Spleen (tissue), 7 donors: ENCODE data around the gene FITM1.

Source experiments
- POLR2A ChIP-seq, 3 donors: fragments of 450-650 bp; IDR thresholded peaks; one replicate each; pipeline ENCODE4 v1.5.1; 2017; ENCODE audit warnings: antibody characterized with exemption in 3 of 3, mild to moderate bottlenecking in 1 of 3
- TF ChIP-seq, protein P1 (sequence below), 11 experiments: fragments of 200-600 bp in 7 of 11; fragments of 450-650 bp in 4 of 11; sonication (generic) in 4 of 11; IDR thresholded peaks in 8 of 11; conservative IDR thresholded peaks in 3 of 11; 1 replicate in 7 of 11; 2 replicates in 4 of 11; pipeline versions ENCODE4 v1.4.0 to v1.8.0; 2016 to 2021; ENCODE audit warnings: antibody characterized with exemption in 11 of 11, inconsistent platforms in 4 of 11, mild to moderate bottlenecking in 1 of 11
- donor health status: DM: no; HTN: no; CAD: no; lungs with moderate emphysema.
- donor health status: DM: no; HTN: no; CAD: no.
- donor health status: DM: no; HTN: no; CAD: no.

DNA sequence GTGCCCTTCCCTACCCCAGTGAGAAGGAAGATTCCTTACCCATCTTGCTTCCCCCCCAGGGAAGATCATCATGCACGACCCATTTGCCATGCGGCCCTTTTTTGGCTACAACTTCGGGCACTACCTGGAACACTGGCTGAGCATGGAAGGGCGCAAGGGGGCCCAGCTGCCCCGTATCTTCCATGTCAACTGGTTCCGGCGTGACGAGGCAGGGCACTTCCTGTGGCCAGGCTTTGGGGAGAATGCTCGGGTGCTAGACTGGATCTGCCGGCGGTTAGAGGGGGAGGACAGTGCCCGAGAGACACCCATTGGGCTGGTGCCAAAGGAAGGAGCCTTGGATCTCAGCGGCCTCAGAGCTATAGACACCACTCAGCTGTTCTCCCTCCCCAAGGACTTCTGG lies 27.0 kb upstream of the FITM1 start:
- TF ChIP-seq, protein P1, sequence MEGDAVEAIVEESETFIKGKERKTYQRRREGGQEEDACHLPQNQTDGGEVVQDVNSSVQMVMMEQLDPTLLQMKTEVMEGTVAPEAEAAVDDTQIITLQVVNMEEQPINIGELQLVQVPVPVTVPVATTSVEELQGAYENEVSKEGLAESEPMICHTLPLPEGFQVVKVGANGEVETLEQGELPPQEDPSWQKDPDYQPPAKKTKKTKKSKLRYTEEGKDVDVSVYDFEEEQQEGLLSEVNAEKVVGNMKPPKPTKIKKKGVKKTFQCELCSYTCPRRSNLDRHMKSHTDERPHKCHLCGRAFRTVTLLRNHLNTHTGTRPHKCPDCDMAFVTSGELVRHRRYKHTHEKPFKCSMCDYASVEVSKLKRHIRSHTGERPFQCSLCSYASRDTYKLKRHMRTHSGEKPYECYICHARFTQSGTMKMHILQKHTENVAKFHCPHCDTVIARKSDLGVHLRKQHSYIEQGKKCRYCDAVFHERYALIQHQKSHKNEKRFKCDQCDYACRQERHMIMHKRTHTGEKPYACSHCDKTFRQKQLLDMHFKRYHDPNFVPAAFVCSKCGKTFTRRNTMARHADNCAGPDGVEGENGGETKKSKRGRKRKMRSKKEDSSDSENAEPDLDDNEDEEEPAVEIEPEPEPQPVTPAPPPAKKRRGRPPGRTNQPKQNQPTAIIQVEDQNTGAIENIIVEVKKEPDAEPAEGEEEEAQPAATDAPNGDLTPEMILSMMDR (IDR thresholded peaks at IDR 0.05 in 8 of 11, conservative IDR thresholded peaks at IDR 0.05 in 3 of 11), result no peak
- no peak for TF ChIP-seq POLR2A (IDR thresholded peaks at IDR 0.05)
